WTC11 (cell line): ENCODE data around the gene ACKR3.

Experiments
- CREB1 ChIP-seq: sonication (generic); formaldehyde crosslinking; IDR thresholded peaks from 2 replicates; pipeline ENCODE4 v1.8.0; 2023; ENCODE audit warnings: mild to moderate bottlenecking, missing genetic modification reagents
- CTCF ChIP-seq: fragments of 200-600 bp; IDR thresholded peaks from 2 replicates; pipeline ENCODE4 v1.8.0; 2022; ENCODE audit warnings: antibody characterized with exemption
- EMX1 ChIP-seq: fragments of 250-450 bp; sonication (Bioruptor Pico); IDR thresholded peaks from 2 replicates; pipeline ENCODE4 v1.8.0; 2021; ENCODE audit warnings: mild to moderate bottlenecking
- ESRRA ChIP-seq: sonication (generic); formaldehyde crosslinking; IDR thresholded peaks from 2 replicates; pipeline ENCODE4 v1.8.1; 2022; ENCODE audit warnings: mild to moderate bottlenecking, missing genetic modification reagents, borderline replicate concordance
- MYBL2 ChIP-seq: sonication (generic); formaldehyde crosslinking; IDR thresholded peaks from 2 replicates; pipeline ENCODE4 v1.8.1; 2023; ENCODE audit warnings: mild to moderate bottlenecking, moderate library complexity, missing genetic modification reagents
- NR3C1 ChIP-seq: sonication (generic); formaldehyde crosslinking; conservative IDR thresholded peaks from 2 replicates; pipeline ENCODE4 v1.8.1; 2023; ENCODE audit warnings: low read depth, mild to moderate bottlenecking, missing genetic modification reagents
- SMAD4 ChIP-seq: sonication (generic); formaldehyde crosslinking; IDR thresholded peaks from 2 replicates; pipeline ENCODE4 v1.8.0; 2022; ENCODE audit warnings: mild to moderate bottlenecking, missing genetic modification reagents
- TEAD4 ChIP-seq: sonication (generic); formaldehyde crosslinking; IDR thresholded peaks from 2 replicates; pipeline ENCODE4 v1.8.0; 2022; ENCODE audit warnings: mild to moderate bottlenecking, missing genetic modification reagents
- USF2 ChIP-seq: sonication (generic); formaldehyde crosslinking; IDR thresholded peaks from 2 replicates; pipeline ENCODE4 v1.8.1; 2023; ENCODE audit warnings: mild to moderate bottlenecking, missing genetic modification reagents, moderate library complexity
- ZNF232 ChIP-seq: sonication (generic); formaldehyde crosslinking; IDR thresholded peaks from 2 replicates; pipeline ENCODE4 v1.8.0; 2022; ENCODE audit warnings: mild to moderate bottlenecking, missing genetic modification reagents
- ZNF423 ChIP-seq: fragments of 250-450 bp; sonication (Bioruptor Pico); IDR thresholded peaks from 2 replicates; pipeline ENCODE4 v2.1.2; 2022; ENCODE audit warnings: mild to moderate bottlenecking, moderate library complexity

GRCh38 chr2:236548179-236548921 is 21.3 kb upstream of the ACKR3 start:
- TF ChIP-seq USF2 (CRISPR knock-in tag) (no peak), CTCF (no peak), ESRRA (CRISPR knock-in tag) (no peak), SMAD4 (CRISPR knock-in tag) (no peak), TEAD4 (CRISPR knock-in tag) (no peak), ZNF232 (CRISPR knock-in tag) (no peak), EMX1 (no peak), MYBL2 (CRISPR knock-in tag) (no peak), ZNF423 (CRISPR knock-in tag) (no peak), NR3C1 (no peak), CREB1 (CRISPR knock-in tag) (no peak)
